GM21515 (cell line): Measurements from ENCODE around the gene GNA12.
"Not testable (repeated sequence)": the region's sequence is repeated elsewhere in the genome, so short reads cannot be mapped to it uniquely, and the experiment has no call there.

Source experiments
- ATAC-seq: cut with Tn5 transposase; IDR thresholded peaks from one replicate; pipeline ENCODE4 v1.9.1; 2021; ENCODE audit not compliant: unreplicated experiment

The GNA12 gene

GRCh38 chr7:2701424-2701823 lies 142.7 kb downstream of the GNA12 start:
- no peak for ATAC-seq

DNA sequence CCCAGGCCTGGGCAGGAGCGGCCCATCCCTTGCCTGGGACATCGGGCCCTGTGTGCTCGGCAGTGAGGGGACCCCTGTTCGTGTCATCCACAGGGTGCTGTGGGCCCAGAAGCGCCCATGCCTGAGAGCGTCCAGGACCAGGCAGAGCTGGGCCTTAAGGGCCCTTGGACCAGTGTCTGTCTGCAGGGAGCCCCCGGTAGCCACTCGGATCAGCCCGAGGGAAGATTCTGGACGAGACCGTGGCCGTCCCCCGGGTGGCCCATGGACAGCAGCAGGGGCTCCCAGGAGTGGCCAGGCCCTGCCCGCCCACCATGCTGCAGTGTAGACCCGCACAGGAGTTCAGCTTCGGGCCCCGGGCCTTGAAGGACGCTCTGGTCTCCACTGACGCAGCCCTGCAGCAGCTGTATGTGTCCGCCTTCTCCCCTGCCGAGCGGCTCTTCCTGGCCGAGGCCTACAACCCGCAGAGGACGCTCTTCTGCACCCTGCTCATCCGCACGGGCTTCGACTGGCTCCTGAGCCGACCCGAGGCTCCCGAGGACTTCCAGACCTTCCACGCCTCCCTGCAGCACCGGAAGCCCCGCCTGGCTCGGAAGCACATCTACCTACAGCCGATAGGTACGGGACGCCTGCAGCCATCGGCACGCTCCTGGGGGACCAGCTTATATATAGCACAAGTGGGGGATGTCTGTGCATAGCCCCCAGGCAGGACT lies 143.8 kb downstream of the GNA12 start:
- no peak for ATAC-seq

- ATAC-seq = no peak
These were observed 144.9 kb downstream of the GNA12 start for GRCh38 chr7:2699289-2699620.

DNA sequence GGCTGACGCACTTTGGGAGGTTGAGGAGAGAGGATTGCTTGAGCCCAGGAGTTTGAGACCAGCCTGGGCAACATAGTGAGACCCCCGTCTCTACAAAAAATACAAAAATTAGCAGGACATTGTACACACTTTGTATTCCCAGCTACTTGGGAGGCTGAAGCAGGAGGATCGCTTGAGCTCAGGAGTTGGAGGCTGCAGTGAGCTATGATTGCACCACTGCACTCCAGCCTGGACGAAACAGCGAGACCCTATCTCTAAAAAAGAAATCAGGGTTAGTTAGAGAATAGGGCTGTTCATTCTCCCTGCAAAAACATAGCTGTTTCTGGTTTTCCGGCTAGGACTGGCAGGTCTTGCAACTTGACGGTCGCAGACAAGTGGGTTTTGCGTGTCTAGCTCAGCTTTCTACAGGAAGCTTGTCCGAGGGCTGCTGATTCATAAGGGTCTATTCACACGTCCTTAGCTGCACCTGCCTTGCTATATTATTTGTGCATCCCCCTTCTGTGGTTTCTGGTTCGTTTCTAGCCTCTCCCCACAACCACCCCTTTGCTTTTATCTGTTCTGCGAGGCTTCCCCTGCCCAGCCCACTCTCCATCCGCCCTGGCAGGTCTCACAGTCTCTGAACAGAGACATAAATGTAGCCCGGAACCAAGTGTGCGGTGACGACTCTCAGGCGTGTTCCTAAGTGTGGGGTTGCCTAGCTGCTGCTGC lies 145.4 kb downstream of the GNA12 start:
- peak; percentile 88 for ATAC-seq

GRCh38 chr7:2694122-2694436 lies 150.0 kb downstream of the GNA12 start:
- not testable (repeated sequence) for ATAC-seq

- ATAC-seq = not testable (repeated sequence)
These were observed 150.5 kb downstream of the GNA12 start for GRCh38 chr7:2693420-2694121.

- ATAC-seq = no peak
These were observed 151.6 kb downstream of the GNA12 start for GRCh38 chr7:2692543-2692942.

DNA sequence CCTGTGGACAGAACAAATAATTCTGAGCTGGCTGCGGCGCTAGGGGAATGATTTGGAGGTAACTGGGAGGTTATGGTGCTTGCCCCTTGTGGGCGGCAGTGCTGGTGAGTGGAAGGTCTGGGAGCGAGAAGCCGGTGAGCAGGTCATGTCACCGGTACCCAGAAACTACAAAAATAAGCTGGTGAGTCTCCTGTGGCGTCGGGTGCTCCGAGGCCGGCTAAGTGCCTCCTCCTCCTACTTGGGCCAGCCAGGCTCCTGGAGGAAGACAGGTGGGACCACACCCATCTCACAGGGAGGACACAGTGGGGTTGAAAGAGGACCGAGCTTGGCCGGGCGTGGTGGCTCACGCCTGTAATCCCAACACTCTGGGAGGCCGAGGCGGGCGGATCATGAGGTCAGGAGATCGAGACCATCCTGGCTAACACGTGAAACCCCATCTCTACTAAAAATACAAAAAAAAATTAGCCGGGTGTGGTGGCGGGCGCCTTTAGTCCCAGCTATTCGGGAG lies 152.1 kb downstream of the GNA12 start:
- not testable (repeated sequence) for ATAC-seq

- no peak for ATAC-seq
These were observed 152.9 kb downstream of the GNA12 start for GRCh38 chr7:2691011-2691707.

GRCh38 chr7:2689951-2690705 lies 154.0 kb downstream of the GNA12 start:
- no peak for ATAC-seq

DNA sequence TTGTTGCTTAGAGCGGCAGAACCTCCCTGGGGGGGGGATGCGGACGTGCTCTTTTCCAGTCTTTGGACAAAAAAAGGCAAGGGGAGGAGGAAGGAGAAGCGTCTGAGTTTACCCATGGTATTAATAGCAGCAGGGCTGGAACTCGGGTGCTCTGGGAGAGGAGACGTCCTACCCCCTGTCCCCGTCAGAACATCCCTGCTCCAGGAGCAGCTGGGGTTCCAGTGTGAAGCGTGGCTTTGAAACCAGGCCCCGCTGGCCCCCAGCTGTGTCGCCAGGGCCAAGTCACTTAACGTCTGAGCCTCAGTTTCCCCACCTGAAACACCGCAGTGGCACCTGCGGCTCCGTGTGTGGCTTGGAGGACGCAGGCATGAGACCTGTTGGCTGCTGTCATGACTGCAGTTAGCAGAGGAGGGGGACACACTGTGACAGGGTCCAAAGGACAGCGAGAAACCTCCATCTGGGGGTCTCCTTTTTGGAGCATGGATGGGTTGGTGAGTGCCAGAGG lies 154.7 kb downstream of the GNA12 start:
- peak; percentile 1 for ATAC-seq

DNA sequence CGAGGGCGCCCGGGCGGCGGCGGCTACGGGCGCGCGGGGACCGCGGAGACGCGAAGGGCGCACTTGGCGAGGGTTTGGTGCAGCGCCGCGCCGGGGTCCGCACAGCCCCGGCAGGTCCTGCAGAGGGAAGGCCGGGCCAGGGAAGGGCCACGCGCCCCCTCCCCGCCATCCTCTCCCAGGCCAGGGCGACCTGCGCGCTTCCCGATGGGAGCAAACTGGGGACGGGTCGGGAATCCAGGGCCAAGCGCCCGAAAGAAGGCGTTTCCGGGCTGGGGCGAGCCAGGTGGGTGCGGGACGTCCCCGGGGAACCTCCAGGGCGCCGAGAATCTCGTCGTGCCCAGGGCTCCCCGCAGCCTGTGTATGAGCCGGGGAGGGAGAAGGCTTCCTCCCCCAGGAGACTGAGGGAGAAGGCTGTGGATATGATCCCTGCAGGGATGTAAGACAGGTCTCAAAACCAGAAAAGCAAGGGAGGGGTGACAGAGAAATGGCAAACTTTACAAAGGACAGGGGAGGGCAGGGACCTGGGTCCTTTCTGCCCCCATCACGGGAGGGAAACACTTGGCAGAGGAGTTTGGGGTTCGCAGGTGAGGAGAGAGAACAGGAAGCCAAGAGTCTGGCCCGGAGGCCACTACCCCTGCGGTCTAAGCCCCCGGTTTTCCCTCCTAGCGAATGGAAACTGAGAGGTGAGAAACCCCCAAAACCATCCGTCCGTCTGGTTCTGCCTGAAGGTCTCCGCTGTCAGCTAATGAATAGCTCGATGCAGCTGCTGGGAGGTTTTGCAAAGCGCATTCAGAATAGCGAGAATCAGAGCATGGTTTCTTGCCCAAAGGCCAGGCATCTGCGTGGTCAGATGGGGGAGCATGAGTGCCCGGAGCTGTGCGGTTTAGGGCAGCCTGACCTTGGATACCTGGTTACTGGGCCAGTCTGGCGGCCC lies 155.4 kb downstream of the GNA12 start:
- ATAC-seq = peak; percentile 85

DNA sequence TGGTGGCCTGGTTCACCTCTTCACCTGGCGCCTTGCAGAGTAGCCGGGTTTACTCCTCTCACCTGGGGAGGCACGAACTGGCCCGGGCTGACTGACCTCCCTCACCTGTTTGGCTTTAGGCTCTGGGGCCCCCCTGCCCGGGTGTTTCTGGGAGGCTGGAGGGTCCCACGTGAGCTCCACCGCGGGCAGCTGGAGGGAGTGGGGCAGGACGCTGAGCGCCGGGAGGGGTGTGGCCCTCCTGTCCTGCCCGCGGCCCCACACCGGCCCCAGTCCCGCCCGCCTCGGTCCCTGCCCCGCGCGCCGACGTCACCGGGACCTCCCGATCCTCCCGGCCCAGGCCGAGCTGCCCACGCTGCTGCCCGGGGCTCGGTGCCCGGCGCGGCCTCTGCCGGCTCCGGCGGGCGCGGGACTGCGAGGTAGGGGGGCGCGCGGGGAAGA lies 156.2 kb downstream of the GNA12 start, which contains the start of gene AMZ1:
Gene AMZ1, plus strand, starts transcription at position 322 of the 438 bp plus-strand sequence. CDS start 12,250 bp downstream, outside the sequence.
- no peak for ATAC-seq

GRCh38 chr7:2687338-2687869 lies 156.7 kb downstream of the GNA12 start:
- no peak for ATAC-seq

GRCh38 chr7:2686101-2686500 lies 158.0 kb downstream of the GNA12 start:
- ATAC-seq = no peak

DNA sequence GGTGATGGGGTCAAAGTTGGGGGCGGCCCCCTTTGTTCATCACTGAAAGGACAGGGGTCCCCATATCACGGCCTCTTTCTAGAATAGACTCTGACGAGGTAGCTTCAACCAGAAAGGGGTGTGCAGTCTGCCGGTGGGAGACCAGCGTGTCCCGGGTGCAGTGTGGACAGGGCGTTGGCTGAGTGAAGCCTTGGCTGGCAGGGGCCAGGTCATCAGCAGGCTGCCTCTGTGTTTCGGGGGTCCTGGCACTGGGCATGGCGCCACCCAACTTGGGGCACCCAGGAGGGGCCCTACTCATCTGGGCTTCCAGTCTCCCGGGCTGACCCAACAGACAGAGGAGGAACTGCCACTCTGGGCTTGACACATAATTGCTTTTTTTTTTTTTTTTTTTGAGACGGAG lies 159.6 kb downstream of the GNA12 start:
- ATAC-seq = no peak

DNA sequence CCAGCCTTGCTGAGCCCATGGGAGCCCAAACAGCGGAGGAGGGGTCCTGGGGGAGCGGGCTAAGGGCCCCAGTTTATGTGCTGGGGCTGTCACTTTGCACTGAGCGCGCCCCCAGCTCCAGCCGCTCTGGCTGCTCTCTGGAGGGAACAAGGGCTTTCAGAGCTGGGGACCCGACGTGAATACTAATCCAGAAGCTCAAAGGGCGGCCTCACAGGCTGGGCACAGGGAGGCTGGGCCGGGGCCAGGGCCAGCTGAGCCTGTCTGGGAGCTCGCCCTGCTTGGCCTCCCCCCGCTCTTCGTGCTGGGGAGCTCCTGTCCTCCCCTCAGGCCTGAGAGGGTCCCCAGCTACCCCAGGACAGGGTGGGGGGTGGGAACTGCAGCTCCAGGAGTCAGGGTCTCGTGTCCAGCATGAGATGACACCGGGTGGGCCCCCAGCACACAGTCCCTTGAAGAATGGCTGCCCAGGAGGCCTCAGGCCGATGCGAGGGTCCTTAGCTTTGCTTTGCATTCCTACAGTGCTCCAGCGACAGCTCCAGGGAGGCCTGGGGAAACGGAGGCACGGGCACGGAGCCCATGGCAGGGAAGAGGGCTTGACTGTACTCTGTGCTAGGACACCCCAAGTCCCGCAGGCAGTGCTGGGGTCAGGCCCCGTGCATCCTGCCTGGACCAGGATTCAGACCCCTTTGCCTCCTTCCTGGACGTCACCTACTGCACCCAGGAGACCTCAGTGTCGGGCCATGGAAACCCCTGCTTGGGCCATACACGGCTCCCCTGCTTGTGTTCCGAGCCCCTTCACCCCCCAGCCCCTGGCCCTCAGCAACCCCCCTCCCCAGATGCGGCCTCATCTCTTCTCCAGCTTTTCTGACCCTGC lies 161.9 kb downstream of the GNA12 start:
- ATAC-seq = no peak
